ENCODE data around the gene UTP25.

UTP25 gene

DNA sequence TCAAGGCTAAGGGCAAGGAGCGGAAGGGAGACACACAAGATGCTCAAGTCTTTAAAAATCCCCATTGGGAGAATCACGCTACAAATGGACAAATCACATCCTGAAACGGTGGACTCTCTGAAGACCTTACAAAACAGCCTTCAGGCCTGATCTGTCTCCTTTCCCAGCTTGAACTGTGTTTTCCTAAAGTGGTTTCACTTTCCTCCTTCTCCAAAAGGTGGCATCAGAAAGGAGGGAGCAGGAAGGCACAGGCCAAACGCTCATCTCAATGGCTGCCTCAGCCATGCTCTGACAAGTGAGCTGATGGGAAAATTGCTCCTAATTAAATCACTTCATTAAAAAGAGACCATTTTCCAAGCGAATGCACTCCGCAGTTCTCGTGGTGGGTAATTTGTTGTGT, 47.7 kb downstream of the UTP25 start:
- ATAC-seq (replicated peaks; ENCODE audit: extremely low read depth, poor library complexity, severe bottlenecking) (no peak), DNase-seq (ENCODE audit: low spot score in 2 of 2) (no peak)
- no peaks in the 10 kb centered on the region for H3K36me3 Mint-ChIP-seq (ENCODE audit: insufficient read depth)
- peaks cover 89% of the 10 kb centered on the region for H3K27me3 Mint-ChIP-seq
- no peak overlapping the region for H3K4me3 Mint-ChIP-seq
- no peaks in the 10 kb centered on the region for H3K4me1 Mint-ChIP-seq
- H3K9me3 Mint-ChIP-seq = no peaks in the 10 kb centered on the region
- H3K27ac Mint-ChIP-seq (ENCODE audit: low read depth) = no peak overlapping the region

GRCh38 chr1:209876078-209876800, 48.5 kb downstream of the UTP25 start:
- H3K36me3 Mint-ChIP-seq (ENCODE audit: insufficient read depth) = no peaks in the 10 kb centered on the region
- DNase-seq (ENCODE audit: low spot score in 2 of 2) = no peak
- no peak overlapping the region for H3K4me3 Mint-ChIP-seq
- H3K9me3 Mint-ChIP-seq = no peaks in the 10 kb centered on the region
- H3K27ac Mint-ChIP-seq (ENCODE audit: low read depth) = no peak overlapping the region
- H3K27me3 Mint-ChIP-seq = peaks cover 89% of the 10 kb centered on the region
- H3K4me1 Mint-ChIP-seq = no peaks in the 10 kb centered on the region
- no peak for ATAC-seq (replicated peaks; ENCODE audit: extremely low read depth, poor library complexity, severe bottlenecking)

- DNase-seq (ENCODE audit: low spot score in 2 of 2) = no peak
- peaks cover 89% of the 10 kb centered on the region for H3K27me3 Mint-ChIP-seq
- no peak overlapping the region for H3K27ac Mint-ChIP-seq (ENCODE audit: low read depth)
- no peaks in the 10 kb centered on the region for H3K36me3 Mint-ChIP-seq (ENCODE audit: insufficient read depth)
- H3K4me3 Mint-ChIP-seq = no peak overlapping the region
- no peaks in the 10 kb centered on the region for H3K9me3 Mint-ChIP-seq
- H3K4me1 Mint-ChIP-seq = no peaks in the 10 kb centered on the region
- no peak for ATAC-seq (replicated peaks; ENCODE audit: extremely low read depth, poor library complexity, severe bottlenecking)
These were observed 49.5 kb downstream of the UTP25 start for GRCh38 chr1:209877087-209877764.

GRCh38 chr1:209878964-209879363, 51.2 kb downstream of the UTP25 start:
- Mint-ChIP-seq H3K36me3 (ENCODE audit: insufficient read depth) (no peaks in the 10 kb centered on the region), H3K4me1 (no peaks in the 10 kb centered on the region), H3K27ac (ENCODE audit: low read depth) (no peak overlapping the region), H3K9me3 (no peaks in the 10 kb centered on the region), H3K27me3 (peaks cover 85% of the 10 kb centered on the region), H3K4me3 (no peak overlapping the region)
- DNase-seq (ENCODE audit: low spot score in 2 of 2) (no peak), ATAC-seq (replicated peaks; ENCODE audit: extremely low read depth, poor library complexity, severe bottlenecking) (no peak)

GRCh38 chr1:209879539-209879938, 51.8 kb downstream of the UTP25 start:
- H3K27me3 Mint-ChIP-seq = peaks cover 87% of the 10 kb centered on the region
- DNase-seq (ENCODE audit: low spot score in 2 of 2) = no peak
- no peaks in the 10 kb centered on the region for H3K9me3 Mint-ChIP-seq
- H3K36me3 Mint-ChIP-seq (ENCODE audit: insufficient read depth) = no peaks in the 10 kb centered on the region
- H3K4me3 Mint-ChIP-seq = no peak overlapping the region
- H3K4me1 Mint-ChIP-seq = no peaks in the 10 kb centered on the region
- no peak overlapping the region for H3K27ac Mint-ChIP-seq (ENCODE audit: low read depth)
- no peak for ATAC-seq (replicated peaks; ENCODE audit: extremely low read depth, poor library complexity, severe bottlenecking)

DNA sequence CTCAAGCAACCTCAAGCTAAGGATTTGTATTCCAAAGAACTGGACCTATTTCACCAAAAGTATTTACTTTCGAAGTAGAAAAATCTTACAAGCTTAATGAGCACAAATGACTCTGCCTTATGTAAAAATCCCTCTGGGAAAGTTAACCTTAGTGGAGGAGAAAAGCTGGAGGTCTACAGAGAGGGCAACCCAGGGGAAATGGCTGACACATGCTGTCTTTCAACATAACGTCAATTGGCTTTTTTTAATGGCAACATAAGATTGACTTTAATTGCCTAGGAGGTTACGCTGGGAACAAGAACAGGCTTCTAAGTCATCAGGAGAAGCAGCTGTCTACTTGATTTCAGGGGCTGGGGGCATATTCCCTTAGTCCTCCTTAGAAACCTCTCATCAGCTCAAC, 52.3 kb downstream of the UTP25 start:
- no peak for ATAC-seq (replicated peaks; ENCODE audit: extremely low read depth, poor library complexity, severe bottlenecking)
- DNase-seq (ENCODE audit: low spot score in 2 of 2) = no peak
- Mint-ChIP-seq H3K4me3 (no peak overlapping the region), H3K9me3 (no peaks in the 10 kb centered on the region), H3K27ac (ENCODE audit: low read depth) (no peak overlapping the region), H3K27me3 (peaks cover 87% of the 10 kb centered on the region), H3K4me1 (no peaks in the 10 kb centered on the region), H3K36me3 (ENCODE audit: insufficient read depth) (no peaks in the 10 kb centered on the region)

DNA sequence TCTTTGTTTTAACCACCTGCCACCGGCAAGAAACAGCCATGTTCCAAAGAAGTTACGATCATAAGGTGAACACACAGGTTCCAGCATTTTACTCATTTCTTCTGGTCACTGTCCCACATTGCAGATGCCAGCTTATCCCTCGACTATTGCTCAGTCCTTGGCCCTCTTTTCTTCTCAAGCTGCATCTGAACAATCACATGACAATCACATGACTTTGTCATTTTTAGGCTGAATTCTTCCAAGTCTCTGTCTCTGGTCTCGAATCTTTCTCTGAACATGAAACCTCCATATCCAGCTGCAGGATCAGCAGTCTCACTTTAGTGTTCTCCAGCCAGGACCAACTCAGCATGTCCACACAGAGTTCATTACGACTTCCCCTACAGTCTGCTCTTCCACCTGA, 53.8 kb downstream of the UTP25 start:
- no peak overlapping the region for H3K27ac Mint-ChIP-seq (ENCODE audit: low read depth)

DNA sequence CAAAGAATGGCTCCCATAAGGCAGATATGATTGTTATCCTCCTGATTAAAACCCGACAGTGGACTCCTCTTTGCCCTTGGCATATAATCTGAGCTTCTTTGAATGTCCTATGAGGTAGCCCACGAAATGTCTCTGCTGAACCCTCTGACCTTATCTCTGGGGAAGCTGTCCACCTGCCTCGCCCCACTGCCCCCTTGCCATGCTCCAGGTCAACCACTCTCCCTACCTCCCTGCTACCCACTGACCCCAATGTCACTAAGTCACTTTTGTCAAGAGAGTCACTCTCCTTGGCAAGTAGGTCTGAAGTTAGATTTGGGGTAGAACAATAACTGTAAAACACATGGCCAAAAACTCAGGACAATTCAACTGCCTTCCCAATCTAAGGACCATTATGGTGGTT, 54.5 kb downstream of the UTP25 start:
- Mint-ChIP-seq H3K27me3 (peaks cover 91% of the 10 kb centered on the region), H3K36me3 (ENCODE audit: insufficient read depth) (no peaks in the 10 kb centered on the region), H3K4me3 (no peak overlapping the region), H3K27ac (ENCODE audit: low read depth) (no peak overlapping the region), H3K9me3 (no peaks in the 10 kb centered on the region), H3K4me1 (no peaks in the 10 kb centered on the region)
- ATAC-seq (replicated peaks; ENCODE audit: extremely low read depth, poor library complexity, severe bottlenecking) (no peak), DNase-seq (ENCODE audit: low spot score in 2 of 2) (no peak)

More for the DNA sequence above, 53.8 kb downstream of the UTP25 start:
- H3K4me1 Mint-ChIP-seq = no peaks in the 10 kb centered on the region
- no peaks in the 10 kb centered on the region for H3K9me3 Mint-ChIP-seq
- DNase-seq (ENCODE audit: low spot score in 2 of 2) (no peak), ATAC-seq (replicated peaks; ENCODE audit: extremely low read depth, poor library complexity, severe bottlenecking) (no peak)
- peaks cover 91% of the 10 kb centered on the region for H3K27me3 Mint-ChIP-seq
- no peak overlapping the region for H3K4me3 Mint-ChIP-seq
- no peaks in the 10 kb centered on the region for H3K36me3 Mint-ChIP-seq (ENCODE audit: insufficient read depth)

DNA sequence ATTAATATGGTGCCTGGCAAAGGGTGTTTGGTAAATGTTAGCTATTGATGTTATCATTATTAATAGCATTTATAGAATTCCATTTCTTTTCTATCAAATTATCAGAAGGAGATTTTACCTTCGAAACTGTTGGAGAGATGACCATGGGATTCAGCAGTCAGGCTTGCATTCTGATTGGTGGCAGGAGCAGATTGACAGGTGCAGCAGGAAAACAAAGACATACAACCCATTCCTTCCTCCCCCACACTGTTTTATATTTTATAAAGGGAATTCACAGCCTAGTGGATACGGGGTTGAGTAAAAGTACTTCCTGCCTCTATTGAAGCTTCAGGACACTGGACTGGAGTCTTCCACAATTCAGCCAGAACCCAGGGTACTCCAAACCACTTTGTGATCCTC, 55.2 kb downstream of the UTP25 start:
- H3K4me1 Mint-ChIP-seq = no peaks in the 10 kb centered on the region
- no peak overlapping the region for H3K4me3 Mint-ChIP-seq
- H3K9me3 Mint-ChIP-seq = no peaks in the 10 kb centered on the region
- peaks cover 91% of the 10 kb centered on the region for H3K27me3 Mint-ChIP-seq
- H3K36me3 Mint-ChIP-seq (ENCODE audit: insufficient read depth) = no peaks in the 10 kb centered on the region
- DNase-seq (ENCODE audit: low spot score in 2 of 2) (no peak), ATAC-seq (replicated peaks; ENCODE audit: extremely low read depth, poor library complexity, severe bottlenecking) (no peak)
- no peak overlapping the region for H3K27ac Mint-ChIP-seq (ENCODE audit: low read depth)

DNA sequence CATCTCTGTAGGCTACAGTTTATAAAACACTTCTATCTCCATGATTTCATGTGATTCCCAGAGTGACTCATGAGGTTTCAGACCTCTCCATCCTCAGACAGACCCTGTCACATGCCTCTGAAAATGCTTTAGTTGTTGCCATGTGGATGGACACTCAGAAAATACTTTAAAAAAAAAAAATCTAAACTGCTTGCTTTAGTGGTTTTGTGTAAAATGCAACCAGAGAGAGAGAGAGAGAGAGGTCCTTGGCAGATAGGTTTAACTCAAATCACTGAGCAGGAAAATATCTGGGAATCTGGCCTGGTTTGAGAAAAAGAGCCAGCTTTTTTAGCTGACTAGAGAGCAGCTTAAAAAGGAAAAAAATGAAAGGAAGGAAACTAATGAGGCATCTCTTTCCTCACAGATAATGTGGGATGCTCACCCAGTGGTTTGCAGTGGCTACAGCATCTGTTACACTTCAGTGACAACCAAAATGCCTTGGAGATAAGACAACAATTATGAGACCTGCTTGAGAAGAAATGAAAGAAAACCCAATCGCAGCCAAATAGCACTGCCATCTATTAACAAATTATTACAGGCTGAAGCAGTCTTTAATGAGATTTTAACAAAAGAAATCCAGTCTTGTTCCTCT, 55.7 kb downstream of the UTP25 start:
- Mint-ChIP-seq H3K27ac (ENCODE audit: low read depth) (no peak overlapping the region), H3K4me3 (no peak overlapping the region), H3K9me3 (no peaks in the 10 kb centered on the region), H3K4me1 (no peaks in the 10 kb centered on the region), H3K36me3 (ENCODE audit: insufficient read depth) (no peaks in the 10 kb centered on the region), H3K27me3 (peaks cover 90% of the 10 kb centered on the region)
- DNase-seq (ENCODE audit: low spot score in 2 of 2) (no peak), ATAC-seq (replicated peaks; ENCODE audit: extremely low read depth, poor library complexity, severe bottlenecking) (no peak)

- H3K36me3 Mint-ChIP-seq (ENCODE audit: insufficient read depth) = no peaks in the 10 kb centered on the region
- H3K27me3 Mint-ChIP-seq = peaks cover 82% of the 10 kb centered on the region
- DNase-seq (ENCODE audit: low spot score in 2 of 2) (no peak), ATAC-seq (replicated peaks; ENCODE audit: extremely low read depth, poor library complexity, severe bottlenecking) (no peak)
- H3K27ac Mint-ChIP-seq (ENCODE audit: low read depth) = no peak overlapping the region
- H3K4me3 Mint-ChIP-seq = no peak overlapping the region
- H3K4me1 Mint-ChIP-seq = no peaks in the 10 kb centered on the region
- H3K9me3 Mint-ChIP-seq = no peaks in the 10 kb centered on the region
These were observed 56.5 kb downstream of the UTP25 start for GRCh38 chr1:209884249-209884648.

GRCh38 chr1:209884665-209885117, 56.9 kb downstream of the UTP25 start:
- no peaks in the 10 kb centered on the region for H3K4me1 Mint-ChIP-seq
- H3K27me3 Mint-ChIP-seq = peaks cover 79% of the 10 kb centered on the region
- ATAC-seq (replicated peaks; ENCODE audit: extremely low read depth, poor library complexity, severe bottlenecking) = no peak
- no peak overlapping the region for H3K4me3 Mint-ChIP-seq
- no peak overlapping the region for H3K27ac Mint-ChIP-seq (ENCODE audit: low read depth)
- H3K36me3 Mint-ChIP-seq (ENCODE audit: insufficient read depth) = no peaks in the 10 kb centered on the region
- H3K9me3 Mint-ChIP-seq = no peaks in the 10 kb centered on the region
- no peak for DNase-seq (ENCODE audit: low spot score in 2 of 2)
